Chondrocyte (in vitro differentiated cells): Measurements from ENCODE around the gene SYAP1. TPM values are rescaled to one million over a fixed set of nuclear protein-coding genes. Genes with fewer than 3 reads are reported as not detected.

Experiments used
- DNase-seq: peaks from one replicate; pipeline ENCODE4 v3.0.0; 2021; ENCODE audit warnings: mixed read lengths, low spot score
- H3K27ac Mint-ChIP-seq: one replicate; pipeline ENCODE4 v1.8.0; 2021; ENCODE audit warnings: mild to moderate bottlenecking, moderate library complexity, mixed read lengths; ENCODE audit not compliant: unreplicated experiment
- H3K27me3 Mint-ChIP-seq: 2 replicates; pipeline ENCODE4 v1.8.0; 2021; ENCODE audit warnings: low read depth, mixed read lengths
- H3K36me3 Mint-ChIP-seq: 2 replicates; pipeline ENCODE4 v1.8.0; 2021; ENCODE audit warnings: low read depth, mixed read lengths
- H3K4me1 Mint-ChIP-seq: 2 replicates; pipeline ENCODE4 v1.8.0; 2021; ENCODE audit warnings: low read depth, mild to moderate bottlenecking, mixed read lengths
- H3K4me3 Mint-ChIP-seq: one replicate; pipeline ENCODE4 v1.8.0; 2021; ENCODE audit warnings: mild to moderate bottlenecking, moderate library complexity, mixed read lengths; ENCODE audit not compliant: unreplicated experiment
- H3K9me3 Mint-ChIP-seq: 2 replicates; pipeline ENCODE4 v1.8.0; 2021; ENCODE audit warnings: low read depth, mixed read lengths
- CTCF ChIP-seq: fragments of 200-600 bp; sonication (generic); IDR thresholded peaks from 2 replicates; pipeline ENCODE4 v1.5.0; 2021; ENCODE audit warnings: antibody characterized with exemption, mild to moderate bottlenecking, moderate library complexity
- total RNA-seq: library from RNA; stranded (reverse); gene quantifications from 3 replicates; pipeline ENCODE4 v1.2.1, GENCODE V29; 2021

Gene SYAP1
- total RNA-seq, 1 donor from 2014 or later = 53.3 TPM

GRCh38 chrX:16770970-16771482 is 51.6 kb downstream of the SYAP1 start:
- Mint-ChIP-seq H3K27ac (no peak overlapping the region), H3K27me3 (no peaks in the 10 kb centered on the region), H3K9me3 (no peaks in the 10 kb centered on the region), H3K4me3 (no peak overlapping the region), H3K36me3 (peaks cover 1% of the 10 kb centered on the region), H3K4me1 (no peaks in the 10 kb centered on the region)
- TF ChIP-seq CTCF = no peak
- no peak for DNase-seq

DNA sequence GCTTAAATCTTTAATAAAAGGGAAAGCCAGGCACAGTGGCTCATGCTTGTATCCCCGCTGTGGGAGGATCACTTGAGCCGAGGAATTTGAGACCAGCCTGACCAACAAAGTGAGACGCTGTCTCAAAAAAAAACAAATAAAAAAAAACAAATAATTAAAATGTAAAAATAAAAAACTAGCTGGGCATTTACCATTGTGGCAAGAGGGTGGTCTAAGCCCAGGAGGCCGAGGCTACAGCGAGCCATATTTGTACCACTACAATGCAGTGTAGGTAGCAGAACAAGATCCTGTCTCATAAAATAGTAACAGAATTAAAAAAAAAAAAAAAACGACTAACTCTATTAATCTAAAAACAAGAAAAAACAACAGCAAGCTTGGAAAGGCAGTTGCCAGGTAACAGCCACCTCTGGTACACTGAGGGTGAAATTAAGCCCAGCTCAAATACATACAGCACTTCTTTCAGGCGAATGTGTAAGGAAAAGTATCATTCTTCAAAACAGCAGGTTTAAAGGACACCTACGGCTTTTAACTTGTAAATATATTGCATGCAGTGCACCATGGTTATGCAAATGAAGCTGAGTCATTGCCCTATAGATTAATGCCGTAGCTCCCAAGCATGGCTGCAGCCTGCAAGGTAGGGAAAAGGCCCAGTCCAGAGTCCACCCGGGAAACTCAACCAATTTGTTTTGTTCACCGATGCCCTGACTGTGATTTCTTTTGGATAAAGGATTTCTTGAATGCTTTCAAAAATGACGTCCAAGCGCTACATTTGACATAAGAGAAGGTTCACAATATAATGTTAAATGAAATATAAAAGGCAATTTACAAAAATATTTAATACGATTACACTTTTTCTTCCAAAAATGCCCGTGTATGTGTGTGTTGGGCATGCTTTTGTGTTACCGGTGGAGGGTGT is 52.3 kb downstream of the SYAP1 start:
- no peak for TF ChIP-seq CTCF
- H3K4me3 Mint-ChIP-seq = no peak overlapping the region
- H3K4me1 Mint-ChIP-seq = no peaks in the 10 kb centered on the region
- H3K9me3 Mint-ChIP-seq = no peaks in the 10 kb centered on the region
- no peaks in the 10 kb centered on the region for H3K27me3 Mint-ChIP-seq
- no peak for DNase-seq
- H3K27ac Mint-ChIP-seq = peak overlapping the region; percentile 83
- peaks cover 1% of the 10 kb centered on the region for H3K36me3 Mint-ChIP-seq

DNA sequence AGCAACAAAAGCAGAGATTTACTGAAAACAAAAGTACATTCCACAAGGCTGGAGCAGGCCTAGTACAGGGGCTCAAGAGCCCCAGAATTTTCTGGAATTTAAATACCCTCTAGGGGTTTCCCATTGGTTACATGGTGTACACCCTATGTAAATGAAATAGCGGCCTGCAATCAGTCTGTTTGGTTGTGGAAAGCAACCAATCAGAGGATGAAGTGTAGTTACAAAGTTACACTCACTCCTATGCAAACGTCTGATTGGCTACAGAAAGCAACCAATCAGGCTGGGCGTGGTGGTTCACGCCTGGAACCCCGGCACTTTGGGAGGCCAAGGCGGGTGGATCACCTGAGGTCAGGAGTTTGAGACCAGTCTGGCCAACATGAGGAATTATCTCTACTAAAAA is 53.0 kb downstream of the SYAP1 start:
- no peak overlapping the region for H3K4me3 Mint-ChIP-seq
- H3K27me3 Mint-ChIP-seq = no peaks in the 10 kb centered on the region
- peaks cover 1% of the 10 kb centered on the region for H3K36me3 Mint-ChIP-seq
- H3K27ac Mint-ChIP-seq = no peak overlapping the region
- no peak for DNase-seq
- no peaks in the 10 kb centered on the region for H3K4me1 Mint-ChIP-seq
- no peaks in the 10 kb centered on the region for H3K9me3 Mint-ChIP-seq
- TF ChIP-seq CTCF = no peak

- no peaks in the 10 kb centered on the region for H3K27me3 Mint-ChIP-seq
- no peak for DNase-seq
- H3K9me3 Mint-ChIP-seq = no peaks in the 10 kb centered on the region
- no peak for TF ChIP-seq CTCF
- H3K4me3 Mint-ChIP-seq = no peak overlapping the region
- H3K4me1 Mint-ChIP-seq = no peaks in the 10 kb centered on the region
- no peak overlapping the region for H3K27ac Mint-ChIP-seq
- peaks cover 1% of the 10 kb centered on the region for H3K36me3 Mint-ChIP-seq
Observed at GRCh38 chrX:16774746-16775145, 55.3 kb downstream of the SYAP1 start.

GRCh38 chrX:16778545-16778944 is 59.1 kb downstream of the SYAP1 start:
- TF ChIP-seq CTCF = no peak
- Mint-ChIP-seq H3K9me3 (no peaks in the 10 kb centered on the region), H3K4me3 (no peak overlapping the region), H3K27me3 (no peaks in the 10 kb centered on the region), H3K36me3 (peaks cover 1% of the 10 kb centered on the region), H3K4me1 (no peaks in the 10 kb centered on the region), H3K27ac (no peak overlapping the region)
- no peak for DNase-seq
